ENCODE measurements around the gene MYZAP. TPM values are rescaled to one million over a fixed set of nuclear protein-coding genes. Genes with fewer than 3 reads are reported as not detected.

Gene MYZAP
- total and polyA plus RNA-seq, 10 donors, result 4.1 to 26.2 (median 13.8) TPM

DNA sequence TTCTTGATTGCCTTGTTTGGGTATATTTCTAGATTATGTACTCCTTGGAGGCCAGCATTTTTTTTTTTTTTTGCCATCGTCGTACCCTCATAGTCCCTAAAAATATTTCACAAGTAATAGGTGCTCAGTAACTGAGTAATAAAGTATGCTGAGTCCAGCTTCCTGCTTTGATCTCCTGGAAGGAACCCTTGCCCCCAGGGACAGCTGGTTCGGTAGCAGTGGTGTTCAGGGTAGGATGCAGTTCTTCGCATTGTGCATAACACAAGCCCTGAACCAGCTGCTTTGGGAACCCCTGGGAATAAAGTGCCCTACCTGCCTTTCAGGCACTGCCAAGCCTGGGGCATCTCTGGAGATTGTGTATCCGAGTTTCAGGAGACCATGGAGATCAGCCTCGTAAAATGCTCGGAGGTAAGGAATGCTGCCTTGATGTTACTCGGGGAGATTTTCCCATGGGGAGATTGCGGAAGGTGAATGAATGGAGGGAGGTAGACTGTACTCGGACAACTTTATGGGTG is 7.6 kb downstream of the MYZAP start:
- Histone ChIP-seq H3K27ac (peak overlapping the region in 1 of 8 donors; percentile 29), H3K4me3 (no peak overlapping the region), H3K4me1 (peaks cover 3 to 33% (median 6%) of the 10 kb centered on the region in 6 donors), H3K9me3 (no peaks in the 10 kb centered on the region), H3K36me3 (peaks cover 0 to 2% (median 0%) of the 10 kb centered on the region in 6 donors), H3K27me3 (replicated peaks in 1 of 7) (no peaks in the 10 kb centered on the region)
- 86 to 89% (median 89%) methylated on average over 10 of the region's 10 CpGs for WGBS, 5 donors
- TF ChIP-seq POLR2AphosphoS5 (IDR thresholded peaks at IDR 0.05) (no peak), POLR2A (IDR thresholded peaks at IDR 0.05) (no peak)
- TF ChIP-seq, protein P1, sequence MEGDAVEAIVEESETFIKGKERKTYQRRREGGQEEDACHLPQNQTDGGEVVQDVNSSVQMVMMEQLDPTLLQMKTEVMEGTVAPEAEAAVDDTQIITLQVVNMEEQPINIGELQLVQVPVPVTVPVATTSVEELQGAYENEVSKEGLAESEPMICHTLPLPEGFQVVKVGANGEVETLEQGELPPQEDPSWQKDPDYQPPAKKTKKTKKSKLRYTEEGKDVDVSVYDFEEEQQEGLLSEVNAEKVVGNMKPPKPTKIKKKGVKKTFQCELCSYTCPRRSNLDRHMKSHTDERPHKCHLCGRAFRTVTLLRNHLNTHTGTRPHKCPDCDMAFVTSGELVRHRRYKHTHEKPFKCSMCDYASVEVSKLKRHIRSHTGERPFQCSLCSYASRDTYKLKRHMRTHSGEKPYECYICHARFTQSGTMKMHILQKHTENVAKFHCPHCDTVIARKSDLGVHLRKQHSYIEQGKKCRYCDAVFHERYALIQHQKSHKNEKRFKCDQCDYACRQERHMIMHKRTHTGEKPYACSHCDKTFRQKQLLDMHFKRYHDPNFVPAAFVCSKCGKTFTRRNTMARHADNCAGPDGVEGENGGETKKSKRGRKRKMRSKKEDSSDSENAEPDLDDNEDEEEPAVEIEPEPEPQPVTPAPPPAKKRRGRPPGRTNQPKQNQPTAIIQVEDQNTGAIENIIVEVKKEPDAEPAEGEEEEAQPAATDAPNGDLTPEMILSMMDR (IDR thresholded peaks at IDR 0.05 in 8 of 11, conservative IDR thresholded peaks at IDR 0.05 in 3 of 11), result no peak
- intact Hi-C loops (cut with DNase I; ENCODE audit: low total_unique reads), result no loop called here
- no peak for DNase-seq

DNA sequence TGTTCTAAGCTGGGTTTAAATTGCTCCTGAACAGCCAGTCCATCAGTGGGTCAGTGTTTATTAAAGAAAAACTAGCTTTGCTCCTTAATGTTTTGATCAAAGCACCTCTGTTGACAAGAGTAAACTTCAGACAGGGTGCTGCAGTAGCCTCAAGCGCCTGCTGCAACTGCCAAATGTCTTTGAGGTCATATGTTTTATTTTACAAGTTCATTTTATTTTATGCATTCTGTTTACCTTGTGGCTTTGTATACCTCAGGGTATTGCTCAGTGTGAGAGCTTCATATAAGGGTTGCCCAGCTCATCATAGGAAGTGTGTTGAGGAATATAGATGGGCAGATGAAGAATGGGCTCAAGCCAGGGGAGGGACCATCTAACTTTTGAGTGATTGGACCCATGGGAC is 8.5 kb downstream of the MYZAP start:
- TF ChIP-seq, protein P1 (IDR thresholded peaks at IDR 0.05 in 8 of 11, conservative IDR thresholded peaks at IDR 0.05 in 3 of 11), result no peak
- TF ChIP-seq POLR2A (IDR thresholded peaks at IDR 0.05) (no peak), POLR2AphosphoS5 (IDR thresholded peaks at IDR 0.05) (no peak)
- H3K36me3 ChIP-seq, result peaks cover 0 to 5% (median 0%) of the 10 kb centered on the region in 6 donors
- H3K4me1 ChIP-seq, result peaks cover 0 to 26% (median 4%) of the 10 kb centered on the region in 6 donors
- no peaks in the 10 kb centered on the region for H3K9me3 ChIP-seq
- DNase-seq, result no peak
- intact Hi-C loops (cut with DNase I; ENCODE audit: low total_unique reads), result no loop called here
- WGBS, 5 donors, result 77 to 87% (median 81%) methylated on average over 1 of the region's 1 CpG
- H3K27ac ChIP-seq, result no peak overlapping the region
- no peak overlapping the region for H3K4me3 ChIP-seq
- H3K27me3 ChIP-seq (replicated peaks in 1 of 7), result no peaks in the 10 kb centered on the region

DNA sequence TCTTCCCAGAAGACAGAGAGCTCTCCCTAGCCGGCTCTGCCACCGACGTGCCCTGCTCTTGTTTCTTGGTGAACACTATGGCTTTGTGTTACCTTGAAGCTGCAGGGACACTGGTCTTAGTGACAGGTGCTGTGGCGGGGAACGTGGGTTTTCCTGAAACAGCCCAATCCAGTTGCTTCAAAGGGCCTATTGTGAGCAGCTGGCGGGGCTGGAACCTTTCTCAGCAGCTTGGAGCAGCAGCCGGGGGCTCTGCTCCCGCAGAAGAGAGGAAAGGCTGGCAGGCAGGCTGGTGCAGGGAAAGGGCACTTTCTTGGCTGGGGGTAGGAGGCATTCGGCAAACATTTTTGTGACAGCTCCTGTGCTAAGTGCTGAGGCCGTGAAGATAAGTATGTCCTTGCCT is 12.8 kb downstream of the MYZAP start:
- intact Hi-C loops (cut with DNase I; ENCODE audit: low total_unique reads), result no loop called here
- peaks cover 0 to 8% (median 0%) of the 10 kb centered on the region in 6 donors for H3K4me1 ChIP-seq
- H3K27me3 ChIP-seq (replicated peaks in 1 of 7), result no peaks in the 10 kb centered on the region
- DNase-seq, result no peak
- no peak for TF ChIP-seq POLR2AphosphoS5 (IDR thresholded peaks at IDR 0.05)
- no peak for TF ChIP-seq POLR2A (IDR thresholded peaks at IDR 0.05)
- H3K9me3 ChIP-seq, result no peaks in the 10 kb centered on the region
- H3K27ac ChIP-seq, result no peak overlapping the region
- H3K4me3 ChIP-seq, result no peak overlapping the region
- peaks cover 0 to 5% (median 0%) of the 10 kb centered on the region in 6 donors for H3K36me3 ChIP-seq
- 87 to 92% (median 89%) methylated on average over 10 of the region's 10 CpGs for WGBS, 5 donors

DNA sequence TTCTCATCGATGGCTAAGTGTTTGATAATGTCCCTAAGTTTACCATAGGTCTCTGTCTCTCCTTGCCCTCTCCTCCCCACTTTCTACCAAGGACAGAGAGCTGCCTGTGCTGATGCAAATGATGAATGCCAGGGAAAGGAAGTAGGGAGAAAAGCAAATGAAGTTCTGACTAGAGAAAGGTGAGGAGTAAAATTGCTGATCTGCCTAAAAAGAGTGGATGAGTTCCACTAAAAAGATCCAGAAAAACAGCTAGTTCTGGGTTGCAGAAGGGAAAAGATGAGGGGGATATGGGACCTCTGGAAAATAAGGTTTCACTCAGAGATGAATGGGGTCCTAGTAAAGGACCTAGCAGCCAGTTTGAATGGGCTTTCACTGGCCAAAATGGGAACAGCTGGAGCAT is 13.8 kb downstream of the MYZAP start:
- H3K36me3 ChIP-seq, result peaks cover 0 to 5% (median 0%) of the 10 kb centered on the region in 6 donors
- H3K9me3 ChIP-seq, result no peaks in the 10 kb centered on the region
- intact Hi-C loops (cut with DNase I; ENCODE audit: low total_unique reads), result no loop called here
- peaks cover 0 to 6% (median 0%) of the 10 kb centered on the region in 6 donors for H3K4me1 ChIP-seq
- no peak for TF ChIP-seq POLR2AphosphoS5 (IDR thresholded peaks at IDR 0.05)
- no peak for TF ChIP-seq POLR2A (IDR thresholded peaks at IDR 0.05)
- TF ChIP-seq, protein P1 (IDR thresholded peaks at IDR 0.05 in 8 of 11, conservative IDR thresholded peaks at IDR 0.05 in 3 of 11), result no peak
- WGBS, 5 donors, result 79 to 89% (median 87%) methylated on average over 1 of the region's 1 CpG
- no peaks in the 10 kb centered on the region for H3K27me3 ChIP-seq (replicated peaks in 1 of 7)
- H3K27ac ChIP-seq, result no peak overlapping the region
- no peak overlapping the region for H3K4me3 ChIP-seq
- DNase-seq, result no peak

Data from spleen (tissue), 11 donors.